ENCODE measurements around the gene MFGE8. TPM values are rescaled to one million over a fixed set of nuclear protein-coding genes. Genes with fewer than 3 reads are reported as not detected.

MFGE8 gene
- total and polyA plus RNA-seq, 9 of the 15 experiments (the other 6 are each of a cell fraction or from before 2014, with no cell fraction given) = 2.3 to 142 (median 62.3) TPM

GRCh38 chr15:88913017-88913849, at the start of gene MFGE8 (continued):
- TF ChIP-seq RREB1 (CRISPR knock-in tag; IDR thresholded peaks at IDR 0.05) (no peak), FOXP4 (CRISPR knock-in tag; IDR thresholded peaks at IDR 0.05; ENCODE audit: borderline replicate concordance) (no peak), ZNF444 (CRISPR knock-in tag; IDR thresholded peaks at IDR 0.05) (no peak), MAFF (IDR thresholded peaks at IDR 0.05; ENCODE audit: low read length) (no peak), VEZF1 (CRISPR knock-in tag; IDR thresholded peaks at IDR 0.05) (peak; percentile 84), CHD1 (IDR thresholded peaks at IDR 0.05; ENCODE audit: low read length) (no peak), ZNF274 (IDR thresholded peaks at IDR 0.05; ENCODE audit: borderline replicate concordance, low read depth, low read length) (no peak), CREB1 (IDR thresholded peaks at IDR 0.05) (no peak; the same call in none of the 2 replicates), CREB1 (CRISPR knock-in tag; IDR thresholded peaks at IDR 0.05) (no peak), RBM14 (IDR thresholded peaks at IDR 0.05; ENCODE audit: borderline replicate concordance, insufficient read depth, low read depth, low read length) (0 out of 2 replicates have a peak, but pooled peaks have one; percentile 49), ZNF668 (CRISPR knock-in tag; IDR thresholded peaks at IDR 0.05) (no peak), RFX7 (CRISPR knock-in tag; IDR thresholded peaks at IDR 0.05) (no peak), ZNF551 (CRISPR knock-in tag; IDR thresholded peaks at IDR 0.05) (no peak), HES1 (IDR thresholded peaks at IDR 0.05; ENCODE audit: low read depth) (no peak), MEIS2 (IDR thresholded peaks at IDR 0.05; ENCODE audit: partially characterized antibody) (peak; percentile 54), FOXA3 (CRISPR knock-in tag; conservative IDR thresholded peaks at IDR 0.05 in 1 of 2, IDR thresholded peaks at IDR 0.05 in 1 of 2) (peak in 1 of 2 experiments; percentile 58; a peak in 1 of 4 replicates), ZNF232 (CRISPR knock-in tag; IDR thresholded peaks at IDR 0.05) (no peak), POLR2A (conservative IDR thresholded peaks at IDR 0.05) (peak; percentile 81)

Measured in K562 (cell line).